PC-9 (cell line): Measurements from ENCODE around the gene GSKIP.

Experiments used
- EZH2 ChIP-seq: fragments of 200-600 bp; sonication (generic); IDR thresholded peaks from 2 replicates; pipeline ENCODE4 v1.8.0; 2017; ENCODE audit warnings: antibody characterized with exemption, low read depth
- TF ChIP-seq, protein P1 (sequence below): fragments of 200-600 bp; sonication (generic); conservative IDR thresholded peaks from 2 replicates; pipeline ENCODE4 v1.6.1; 2017; ENCODE audit warnings: mixed run types, antibody characterized with exemption, mild to moderate bottlenecking, moderate library complexity

DNA sequence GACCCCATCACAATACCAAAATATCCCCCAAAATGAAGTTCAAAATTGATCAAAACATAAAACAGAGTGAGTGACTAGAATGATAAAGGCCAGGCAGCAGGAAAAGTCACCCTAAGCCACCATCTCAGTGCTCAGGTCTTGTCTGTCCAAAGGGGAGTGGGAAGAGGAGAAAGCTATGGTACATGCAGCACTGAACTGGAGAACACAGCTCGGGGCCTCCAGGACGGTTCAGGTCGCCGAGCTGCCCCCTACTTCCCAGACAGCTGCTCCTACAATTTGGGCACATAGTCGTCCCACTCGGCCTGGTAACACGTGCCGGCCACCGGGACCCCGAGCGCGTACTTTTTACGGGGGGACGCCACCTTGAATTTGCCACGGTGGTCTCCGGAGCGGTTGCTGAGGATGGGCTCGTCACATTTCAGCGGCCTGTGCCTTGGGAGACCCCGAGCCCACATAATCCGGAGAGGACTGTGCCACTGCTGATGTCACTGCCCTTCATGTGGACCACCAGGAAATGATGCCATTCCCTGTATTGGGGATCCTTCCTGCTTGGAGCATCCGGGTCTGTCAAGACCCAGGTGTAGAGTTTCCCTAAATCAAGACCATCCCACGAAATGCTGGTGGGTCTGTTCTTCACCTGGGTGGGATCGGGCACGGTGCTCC, 60.3 kb downstream of the GSKIP start:
- TF ChIP-seq, protein P1, sequence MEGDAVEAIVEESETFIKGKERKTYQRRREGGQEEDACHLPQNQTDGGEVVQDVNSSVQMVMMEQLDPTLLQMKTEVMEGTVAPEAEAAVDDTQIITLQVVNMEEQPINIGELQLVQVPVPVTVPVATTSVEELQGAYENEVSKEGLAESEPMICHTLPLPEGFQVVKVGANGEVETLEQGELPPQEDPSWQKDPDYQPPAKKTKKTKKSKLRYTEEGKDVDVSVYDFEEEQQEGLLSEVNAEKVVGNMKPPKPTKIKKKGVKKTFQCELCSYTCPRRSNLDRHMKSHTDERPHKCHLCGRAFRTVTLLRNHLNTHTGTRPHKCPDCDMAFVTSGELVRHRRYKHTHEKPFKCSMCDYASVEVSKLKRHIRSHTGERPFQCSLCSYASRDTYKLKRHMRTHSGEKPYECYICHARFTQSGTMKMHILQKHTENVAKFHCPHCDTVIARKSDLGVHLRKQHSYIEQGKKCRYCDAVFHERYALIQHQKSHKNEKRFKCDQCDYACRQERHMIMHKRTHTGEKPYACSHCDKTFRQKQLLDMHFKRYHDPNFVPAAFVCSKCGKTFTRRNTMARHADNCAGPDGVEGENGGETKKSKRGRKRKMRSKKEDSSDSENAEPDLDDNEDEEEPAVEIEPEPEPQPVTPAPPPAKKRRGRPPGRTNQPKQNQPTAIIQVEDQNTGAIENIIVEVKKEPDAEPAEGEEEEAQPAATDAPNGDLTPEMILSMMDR: no peak
- no peak for TF ChIP-seq EZH2
